K562 (cell line): ENCODE results near the gene EFNA5. TPM values are rescaled to one million over a fixed set of nuclear protein-coding genes. Genes with fewer than 3 reads are reported as not detected.

Source experiments
- ATAC-seq: fragments of 200-7000 bp; cut with Tn5 transposase; 3 replicates; pipeline ENCODE4 v1.9.1; 2020; ENCODE audit warnings: moderate library complexity
- BruUV-seq: library from RNA; stranded (reverse); fragments of 400-500 nt; replicated peaks from 2 replicates; lab custom pipeline; 2021; lab: Mats Ljungman, UMichigan
- CTCF ChIA-PET: fragments of 300-600 bp; formaldehyde crosslinking; extraction: SDS; loops from one replicate; lab custom pipeline; 2021; ENCODE audit warnings: low intra/inter-chr PET ratio; lab: Yijun Ruan, JAX
- POLR2A ChIA-PET: fragments of 300-600, 350-650 bp; sonication (Branson Sonifier 250); formaldehyde crosslinking; extraction: SDS; loops from one replicate; lab custom pipeline; 2021; ENCODE audit warnings: antibody characterized with exemption, inconsistent platforms; lab: Yijun Ruan, JAX
- DNase-seq, 4 experiments: peaks; one replicate each; pipeline versions ENCODE4 v3.0.0 to v3.0.0-alpha.2; 2011 to 2018; ENCODE audit warnings: low spot score in 3 of 4, mixed read lengths in 3 of 4; ENCODE audit errors: extremely low read depth in 1 of 4
- FAIRE-seq: peaks from 2 replicates; lab custom pipeline; 2011; peaks lifted over from hg19 to GRCh38; lab: Jason Lieb, UNC
- H2AFZ ChIP-seq: 2 replicates; pipeline ENCODE4 v1.6.0; 2011; ENCODE audit warnings: low read depth, low read length, control low read depth, inconsistent platforms
- H3K27ac ChIP-seq: fragments of 200-600 bp; 3 replicates; pipeline ENCODE4 v1.8.0; 2011; ENCODE audit warnings: low read depth, mild to moderate bottlenecking, control low read depth, inconsistent platforms, low read length, moderate library complexity, mixed read lengths; ENCODE audit errors: extremely low read depth
- H3K27me3 ChIP-seq, 2 experiments: fragments of 300-600 bp in 1 of 2; 2 replicates in 1 of 2; 3 replicates in 1 of 2; pipeline versions ENCODE4 v1.6.0 to v1.8.0; 2011; ENCODE audit warnings: inconsistent platforms in 2 of 2, low read length in 2 of 2, mild to moderate bottlenecking in 1 of 2, mixed read lengths in 1 of 2, moderate library complexity in 1 of 2; ENCODE audit not compliant: control insufficient read depth in 2 of 2, insufficient read depth in 2 of 2
- H3K36me3 ChIP-seq: fragments of 300-600 bp; 3 replicates; pipeline ENCODE4 v1.8.0; 2011; ENCODE audit warnings: mild to moderate bottlenecking, low read length, inconsistent platforms; ENCODE audit not compliant: control insufficient read depth, insufficient read depth
- H3K4me1 ChIP-seq, 2 experiments: fragments of 200-600 bp in 1 of 2; replicated peaks in 1 of 2; 2 replicates in 1 of 2; 3 replicates in 1 of 2; pipeline versions ENCODE4 v1.5.1 to v1.8.0; 2011; ENCODE audit warnings: inconsistent platforms in 2 of 2, low read length in 2 of 2, mild to moderate bottlenecking in 1 of 2, mixed read lengths in 1 of 2, moderate library complexity in 1 of 2; ENCODE audit not compliant: control insufficient read depth in 2 of 2, insufficient read depth in 2 of 2
- H3K4me2 ChIP-seq: 2 replicates; pipeline ENCODE4 v1.6.1; 2011; ENCODE audit warnings: low read length, control low read depth, inconsistent platforms, mixed read lengths; ENCODE audit not compliant: insufficient read depth
- H3K4me3 ChIP-seq: fragments of 200-600 bp; sonication (generic), shearing (Covaris generic); 2 replicates; pipeline ENCODE4 v1.5.1; 2016; ENCODE audit warnings: control low read depth, inconsistent platforms
- H3K79me2 ChIP-seq: fragments of 200-600 bp; 3 replicates; pipeline ENCODE4 v1.8.0; 2011; ENCODE audit warnings: low read length, inconsistent platforms; ENCODE audit not compliant: control insufficient read depth, insufficient read depth
- H3K9ac ChIP-seq, 2 experiments: 2 replicates each; pipeline versions ENCODE4 v1.6.0 to v1.6.1; 2011; ENCODE audit warnings: low read depth in 2 of 2, low read length in 2 of 2, control low read depth in 1 of 2, inconsistent platforms in 1 of 2, mild to moderate bottlenecking in 1 of 2, mixed read lengths in 1 of 2; ENCODE audit not compliant: insufficient read depth in 1 of 2
- H3K9me1 ChIP-seq: one replicate; pipeline ENCODE4 v1.6.0; 2011; ENCODE audit warnings: inconsistent platforms, mild to moderate bottlenecking, low read length, moderate library complexity; ENCODE audit not compliant: control insufficient read depth, insufficient read depth
- H3K9me3 ChIP-seq: replicated peaks from 2 replicates; pipeline ENCODE4 v1.5.1; 2011; ENCODE audit warnings: low read depth, low read length, inconsistent platforms; ENCODE audit not compliant: control insufficient read depth, insufficient read depth
- H4K20me1 ChIP-seq: replicated peaks from 2 replicates; pipeline ENCODE4 v1.6.1; 2011; ENCODE audit warnings: low read length, inconsistent platforms, mixed read lengths; ENCODE audit not compliant: control insufficient read depth, insufficient read depth
- BCL6 ChIP-seq: fragments of 250-450 bp; sonication (Bioruptor Pico); IDR thresholded peaks from 2 replicates; pipeline ENCODE4 v1.4.0; 2020
- BCOR ChIP-seq: fragments of 450-650 bp; IDR thresholded peaks from 2 replicates; pipeline ENCODE4 v1.6.1; 2016
- EP400 ChIP-seq: fragments of 450-650 bp; IDR thresholded peaks from 2 replicates; pipeline ENCODE4 v1.6.1; 2017; ENCODE audit warnings: antibody characterized with exemption, mild to moderate bottlenecking, moderate library complexity
- ERF ChIP-seq: fragments of 450-650 bp; formaldehyde crosslinking; IDR thresholded peaks from 2 replicates; pipeline ENCODE4 v1.4.0; 2020; ENCODE audit warnings: mild to moderate bottlenecking, mixed read lengths
- FOXA3 ChIP-seq, 2 experiments: fragments of 450-650 bp in 1 of 2; sonication (generic) in 1 of 2; formaldehyde crosslinking; IDR thresholded peaks in 1 of 2; conservative IDR thresholded peaks in 1 of 2; 2 replicates each; pipeline versions ENCODE4 v1.4.0 to v1.8.0; 2020 to 2022; ENCODE audit warnings: mild to moderate bottlenecking in 2 of 2, missing genetic modification reagents in 1 of 2
- PCBP1 ChIP-seq: fragments of 200-400 bp; formaldehyde crosslinking; IDR thresholded peaks from 2 replicates; pipeline ENCODE4 v1.6.1; 2018; ENCODE audit warnings: mild to moderate bottlenecking, low read depth, low read length; ENCODE audit not compliant: poor library complexity, severe bottlenecking
- PRMT5 ChIP-seq: sonication (generic); formaldehyde crosslinking; IDR thresholded peaks from 2 replicates; pipeline ENCODE4 v1.5.0; 2020; ENCODE audit warnings: missing genetic modification reagents
- RBFOX2 ChIP-seq: fragments of 200-400 bp; formaldehyde crosslinking; IDR thresholded peaks from 2 replicates; pipeline ENCODE4 v1.6.1; 2017; ENCODE audit warnings: low read depth, mild to moderate bottlenecking, low read length, moderate library complexity
- THAP12 ChIP-seq: fragments of 250-450 bp; sonication (Bioruptor Pico); IDR thresholded peaks from 2 replicates; pipeline ENCODE4 v1.9.0; 2021; ENCODE audit warnings: mild to moderate bottlenecking, inconsistent platforms
- YY1 ChIP-seq, 3 experiments: IDR thresholded peaks; 2 replicates each; pipeline ENCODE4 v1.6.1; 2011; ENCODE audit warnings: low read length in 2 of 3, mild to moderate bottlenecking in 2 of 3, moderate library complexity in 2 of 3, borderline replicate concordance in 1 of 3, control low read depth in 1 of 3, low read depth in 1 of 3; ENCODE audit not compliant: insufficient read depth in 3 of 3, insufficient replicate concordance in 2 of 3, control insufficient read depth in 1 of 3, insufficient read length in 1 of 3; ENCODE audit errors: extremely low read depth in 1 of 3
- ZNF140 ChIP-seq: fragments of 250-450 bp; sonication (Bioruptor Pico); IDR thresholded peaks from 2 replicates; pipeline ENCODE4 v1.8.0; 2021; ENCODE audit warnings: moderate library complexity, mild to moderate bottlenecking, inconsistent platforms
- ZNF146 ChIP-seq: IDR thresholded peaks from one replicate; pipeline ENCODE4 v1.6.1; 2018; ENCODE audit warnings: missing compliant biosample characterization; ENCODE audit not compliant: unreplicated experiment
- WGBS: fragments of 100-300 bp; shearing (Covaris generic); methylation state at CpG from one replicate; pipeline ENCODE4 v1.1.6; 2016; ENCODE audit warnings: low coverage, mixed read lengths; ENCODE audit not compliant: insufficient coverage; ENCODE audit errors: missing lambda C conversion rate; 5-methylcytosine and 5-hydroxymethylcytosine counted together
- in situ Hi-C: fragments of 300-500 bp; cut with MboI; formaldehyde crosslinking; loops from 4 replicates; pipeline ENCODE4 v1.15.0; 2018; ENCODE audit warnings: inconsistent platforms, mixed read lengths
- intact Hi-C: fragments of 100-400 bp; cut with micrococcal nuclease; formaldehyde crosslinking; loops from 2 replicates; pipeline ENCODE4 v1.14.2; 2022
- polyA plus RNA-seq, 8 experiments: library from polyadenylated mRNA; depleted of rRNA in 4 of 8; stranded (reverse) in 5 of 8; unstranded in 3 of 8; fragments of >200 nt; fragmentation: Nextera tagmentation in 2 of 8; fragmentation: Illumina TruSeq in 1 of 8; extraction: Ambion mirVana in 2 of 8; extraction: Trizol in 1 of 8; gene quantifications; 2 replicates each; pipeline versions ENCODE4 v1.2.1 to v1.2.3, GENCODE V29; 2011 to 2014; ENCODE audit warnings: inconsistent platforms in 1 of 8, missing spikeins in 1 of 8
- total RNA-seq, 7 experiments: library from RNA; depleted of rRNA in 6 of 7; stranded (reverse); fragments of >200 nt in 6 of 7; fragmentation: Illumina TruSeq in 2 of 7; extraction: Trizol in 2 of 7; gene quantifications; 2 replicates each; pipeline versions ENCODE4 v1.2.1 to v1.2.3, GENCODE V29; 2011 to 2021; ENCODE audit warnings: low replicate concordance in 1 of 7

The EFNA5 gene
- total and polyA plus RNA-seq, 9 of the 15 experiments (the other 6 are each of a cell fraction or from before 2014, with no cell fraction given) = 0.20 TPM; not detected in 8

- in situ Hi-C loops (no loop called here), intact Hi-C loops (no loop called here)
- Histone ChIP-seq H3K9me3 (no peaks in the 10 kb centered on the region), H3K27me3 (no peaks in the 10 kb centered on the region), H3K4me2 (no peak overlapping the region), H3K79me2 (no peaks in the 10 kb centered on the region), H3K36me3 (no peaks in the 10 kb centered on the region), H3K4me1 (no peaks in the 10 kb centered on the region), H3K9ac (no peak overlapping the region)
- no TSS peak for BruUV-seq
- DNase-seq = no peak
- POLR2A ChIA-PET = no interaction called here
- WGBS = 7% methylated on average over 2 of the region's 2 CpGs
- no peak for FAIRE-seq
- no peak for TF ChIP-seq ERF (CRISPR knock-in tag)
- TF ChIP-seq ZNF140 (CRISPR knock-in tag) = no peak
- no peak for TF ChIP-seq PCBP1
- TF ChIP-seq BCL6 (CRISPR knock-in tag) = no peak
- no peak for TF ChIP-seq PRMT5 (CRISPR knock-in tag)
- TF ChIP-seq BCOR = no peak
- TF ChIP-seq EP400 = no peak
- TF ChIP-seq RBFOX2 = no peak
- no peak for TF ChIP-seq YY1 (IDR thresholded peaks at IDR 0.05; ENCODE audit: borderline replicate concordance in 1 of 3, control insufficient read depth in 1 of 3, extremely low read depth in 1 of 3, insufficient read depth in 3 of 3, insufficient read length in 1 of 3, insufficient replicate concordance in 2 of 3, low read depth in 1 of 3, low read length in 2 of 3)
- TF ChIP-seq THAP12 = no peak
- TF ChIP-seq ZNF146 (CRISPR knock-in tag) = no peak
- no peak for TF ChIP-seq FOXA3 (CRISPR knock-in tag; conservative IDR thresholded peaks at IDR 0.05 in 1 of 2, IDR thresholded peaks at IDR 0.05 in 1 of 2)
- TF ChIP-seq, all 486 proteins: peak for 0
- ATAC-seq = no peak
- H4K20me1 ChIP-seq = no peaks in the 10 kb centered on the region
- no peak overlapping the region for H3K27ac ChIP-seq
- H3K9me1 ChIP-seq = no peaks in the 10 kb centered on the region
- no peak overlapping the region for H2AFZ ChIP-seq
- CTCF ChIA-PET = interaction anchor here (0.6 kb wide), 1 partner anchor 28 kb away, joined by 3 read pairs; no protein-coding TSS in a partner anchor
- no peak overlapping the region for H3K4me3 ChIP-seq
These were observed 306.1 kb downstream of the EFNA5 start for GRCh38 chr5:107364443-107365319.
